ENCODE results near the gene SLC16A7.
"Not testable (repeated sequence)": the region's sequence is repeated elsewhere in the genome, so short reads cannot be mapped to it uniquely, and the experiment has no call there.

SLC16A7 gene, protein sequence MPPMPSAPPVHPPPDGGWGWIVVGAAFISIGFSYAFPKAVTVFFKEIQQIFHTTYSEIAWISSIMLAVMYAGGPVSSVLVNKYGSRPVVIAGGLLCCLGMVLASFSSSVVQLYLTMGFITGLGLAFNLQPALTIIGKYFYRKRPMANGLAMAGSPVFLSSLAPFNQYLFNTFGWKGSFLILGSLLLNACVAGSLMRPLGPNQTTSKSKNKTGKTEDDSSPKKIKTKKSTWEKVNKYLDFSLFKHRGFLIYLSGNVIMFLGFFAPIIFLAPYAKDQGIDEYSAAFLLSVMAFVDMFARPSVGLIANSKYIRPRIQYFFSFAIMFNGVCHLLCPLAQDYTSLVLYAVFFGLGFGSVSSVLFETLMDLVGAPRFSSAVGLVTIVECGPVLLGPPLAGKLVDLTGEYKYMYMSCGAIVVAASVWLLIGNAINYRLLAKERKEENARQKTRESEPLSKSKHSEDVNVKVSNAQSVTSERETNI

DNA sequence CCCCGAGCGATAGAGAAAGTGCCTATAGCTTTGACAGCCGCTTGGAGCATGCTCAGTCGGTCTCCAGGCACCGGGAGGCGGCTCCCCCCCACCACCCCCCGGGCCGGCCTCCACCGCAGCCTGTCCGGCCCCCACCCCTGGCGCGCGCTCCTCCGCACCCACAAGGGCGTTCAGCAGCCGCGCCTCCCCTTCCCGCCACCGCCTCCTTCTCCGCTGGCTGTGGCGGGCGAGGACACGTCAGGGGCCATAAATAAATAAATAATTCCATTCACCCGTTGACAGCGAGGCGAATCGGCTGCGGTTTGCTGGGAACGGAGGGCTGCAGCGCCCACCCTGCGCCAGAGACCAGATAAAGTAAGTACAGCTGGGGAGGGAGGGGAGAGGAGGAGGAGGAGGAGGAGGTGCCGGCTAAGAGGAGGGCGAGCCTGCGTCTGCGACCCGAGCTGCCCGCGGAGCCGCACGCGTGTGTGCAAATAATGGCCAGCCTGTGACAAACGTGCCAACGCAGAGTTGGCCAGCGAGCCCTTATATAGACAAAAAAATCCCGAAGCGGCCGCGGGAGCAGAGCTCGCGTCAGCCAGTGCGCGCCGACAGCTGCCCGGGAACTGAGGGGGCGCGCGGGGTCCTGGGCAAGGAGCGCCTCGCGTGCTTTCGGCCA is at the start of gene SLC16A7:
TSS of gene SLC16A7 (plus strand) at position 147 of the 658 bp plus-strand sequence. CDS start 108,773 bp downstream, outside the sequence.
- DNase-seq: peak; percentile 88 to 91

DNA sequence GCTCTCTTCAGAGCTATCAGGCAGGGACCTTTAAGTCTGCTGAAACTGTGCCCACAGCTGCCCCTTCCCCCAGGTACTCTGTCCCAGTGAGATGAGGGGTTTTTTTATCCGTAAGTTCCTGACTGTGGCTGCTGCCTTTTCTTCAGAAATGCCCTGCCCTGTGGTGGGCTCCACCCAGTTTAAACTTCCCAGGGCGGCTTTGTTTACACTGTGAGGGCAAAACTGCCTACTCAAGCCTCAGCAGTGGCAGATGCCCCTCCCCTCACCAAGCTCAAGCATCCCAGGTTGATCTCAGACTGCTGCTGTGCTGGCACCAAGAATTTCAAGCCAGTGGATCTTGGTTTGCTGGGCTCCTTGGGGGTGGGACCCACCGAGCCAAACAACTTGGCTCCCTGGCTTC is 46.9 kb upstream of the SLC16A7 start:
- no peak for DNase-seq

DNA sequence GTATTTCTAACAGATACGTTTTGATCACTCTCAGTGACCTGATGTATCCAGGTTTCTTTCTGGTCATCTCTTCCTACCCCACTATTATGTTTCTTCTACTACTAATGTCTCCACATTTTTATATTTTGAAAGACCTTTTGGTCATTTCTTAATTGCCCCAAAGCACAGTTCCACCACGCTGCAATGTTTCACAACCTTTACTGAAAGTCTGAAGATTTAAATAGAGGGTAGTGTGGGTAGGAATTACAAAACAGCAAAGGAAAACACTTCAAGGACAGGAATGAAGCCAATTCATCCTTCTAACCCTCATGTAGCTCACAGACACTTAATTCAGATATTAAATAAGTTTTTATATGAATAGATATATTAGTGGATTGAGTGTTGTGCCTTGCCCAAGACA is 36.1 kb upstream of the SLC16A7 start:
- DNase-seq: no peak

- no peak for DNase-seq
Observed at GRCh38 chr12:59570145-59570544, 25.7 kb upstream of the SLC16A7 start.

- DNase-seq: no peak
Observed at GRCh38 chr12:59574406-59574805, 21.4 kb upstream of the SLC16A7 start.

- DNase-seq: no peak
Observed at GRCh38 chr12:59575826-59576225, 20.0 kb upstream of the SLC16A7 start.

DNA sequence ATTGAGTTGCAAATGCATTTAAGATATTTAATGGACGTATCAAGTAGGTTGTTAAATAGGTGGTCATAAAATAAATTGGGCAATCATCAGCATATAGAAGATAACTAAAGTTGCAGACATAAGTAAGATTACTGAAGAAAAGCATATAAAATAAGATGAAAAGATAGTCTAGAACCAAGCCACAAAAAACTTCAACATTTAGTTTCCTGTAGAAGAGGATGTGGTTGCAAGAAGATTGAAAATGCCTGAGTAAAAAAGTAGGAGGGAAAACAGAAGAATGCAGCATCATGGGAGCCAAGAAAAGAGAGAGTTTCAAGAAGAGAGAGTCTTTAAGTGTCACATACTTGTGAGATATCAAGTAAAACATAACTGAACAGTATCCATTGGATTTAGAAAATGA is 17.6 kb upstream of the SLC16A7 start:
- DNase-seq: no peak

DNA sequence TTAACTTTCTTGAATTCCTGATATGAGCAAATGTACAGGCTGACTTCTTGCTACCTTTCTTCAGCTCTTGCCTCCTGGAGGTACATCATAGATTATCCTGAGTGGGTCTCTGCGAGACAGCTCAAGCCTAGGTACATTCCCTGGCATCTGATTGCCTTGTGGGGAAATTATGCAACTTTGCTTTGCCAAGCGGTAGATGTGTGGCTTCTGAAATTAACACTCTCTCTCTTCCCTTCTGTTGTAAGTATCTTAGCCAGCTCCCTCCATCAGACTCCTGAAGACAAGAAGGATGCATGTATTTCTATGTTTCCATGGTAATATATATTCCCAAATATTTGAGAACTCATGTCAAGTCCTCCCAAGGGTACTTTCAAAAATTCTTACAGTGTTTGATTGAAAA is 16.2 kb upstream of the SLC16A7 start:
- no peak for DNase-seq

- DNase-seq: no peak
Observed at GRCh38 chr12:59580050-59580449, 15.8 kb upstream of the SLC16A7 start.

GRCh38 chr12:59583003-59583712 is 12.7 kb upstream of the SLC16A7 start:
- DNase-seq: no peak

DNA sequence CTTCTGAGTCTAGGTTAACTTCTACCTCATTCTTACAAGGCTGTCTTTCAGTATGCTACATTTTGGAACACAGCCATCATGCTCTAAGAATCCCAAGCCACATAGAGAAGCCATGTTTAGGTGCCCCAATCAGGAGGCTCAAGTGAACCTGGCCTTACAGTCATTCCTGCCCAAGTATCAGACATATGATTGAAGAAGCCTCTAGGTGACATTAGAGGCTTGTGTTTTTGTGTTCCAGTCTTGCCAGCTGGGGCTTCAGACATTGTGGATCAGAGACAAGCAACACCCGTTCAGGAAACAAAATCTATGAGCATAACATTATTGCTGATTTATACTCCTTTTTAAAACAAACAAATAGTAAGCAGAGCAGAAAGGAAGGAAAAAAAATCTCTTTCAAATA is 8.1 kb upstream of the SLC16A7 start:
- DNase-seq: no peak

- no peak for DNase-seq
Observed at GRCh38 chr12:59593761-59594160, 2.1 kb upstream of the SLC16A7 start.

GRCh38 chr12:59594943-59595500 is 807 bp upstream of the SLC16A7 start:
- peak; percentile 41 to 63 for DNase-seq

DNA sequence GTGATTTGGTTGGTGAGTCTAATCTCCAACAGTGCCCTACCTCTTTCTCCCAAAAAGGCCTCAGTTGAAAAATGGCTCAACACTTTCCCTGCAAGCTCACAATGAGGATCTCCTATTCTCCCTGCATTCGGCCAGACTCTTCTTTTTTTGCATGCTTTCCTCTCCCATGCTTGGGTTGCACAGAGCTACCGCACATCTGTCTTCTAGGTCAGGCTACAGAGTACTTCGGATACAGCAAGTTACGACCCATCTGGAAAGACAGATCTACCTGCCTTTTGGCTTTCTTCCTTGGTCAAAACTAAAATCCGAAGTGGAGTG is 305 bp upstream of the SLC16A7 start:
- no peak for DNase-seq

GRCh38 chr12:59597385-59597781 is 1.6 kb downstream of the SLC16A7 start:
- peak; percentile 59 to 73 for DNase-seq

DNA sequence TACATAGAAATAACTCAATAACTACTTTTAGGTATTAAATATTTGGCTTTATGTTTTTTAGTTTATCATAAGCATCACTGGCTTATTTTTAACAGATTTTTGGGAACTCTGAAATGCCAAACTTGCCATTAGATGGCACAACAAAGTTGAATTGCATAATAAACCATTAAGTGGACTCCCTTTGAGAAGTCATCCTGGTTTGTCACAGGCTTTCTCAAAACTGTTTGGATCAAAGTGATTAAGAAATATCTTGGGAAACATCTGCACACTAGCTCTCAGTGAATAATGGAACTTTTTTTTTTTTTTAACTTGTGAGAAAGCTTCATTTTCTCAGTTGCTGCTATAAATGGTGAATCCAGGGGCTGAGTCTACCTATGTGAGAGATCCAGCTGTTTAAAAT is 4.3 kb downstream of the SLC16A7 start:
- no peak for DNase-seq

- no peak for DNase-seq
Observed at GRCh38 chr12:59603754-59604153, 7.9 kb downstream of the SLC16A7 start.

- not testable (repeated sequence) for DNase-seq
Observed at GRCh38 chr12:59612823-59613434, 17.1 kb downstream of the SLC16A7 start.

DNA sequence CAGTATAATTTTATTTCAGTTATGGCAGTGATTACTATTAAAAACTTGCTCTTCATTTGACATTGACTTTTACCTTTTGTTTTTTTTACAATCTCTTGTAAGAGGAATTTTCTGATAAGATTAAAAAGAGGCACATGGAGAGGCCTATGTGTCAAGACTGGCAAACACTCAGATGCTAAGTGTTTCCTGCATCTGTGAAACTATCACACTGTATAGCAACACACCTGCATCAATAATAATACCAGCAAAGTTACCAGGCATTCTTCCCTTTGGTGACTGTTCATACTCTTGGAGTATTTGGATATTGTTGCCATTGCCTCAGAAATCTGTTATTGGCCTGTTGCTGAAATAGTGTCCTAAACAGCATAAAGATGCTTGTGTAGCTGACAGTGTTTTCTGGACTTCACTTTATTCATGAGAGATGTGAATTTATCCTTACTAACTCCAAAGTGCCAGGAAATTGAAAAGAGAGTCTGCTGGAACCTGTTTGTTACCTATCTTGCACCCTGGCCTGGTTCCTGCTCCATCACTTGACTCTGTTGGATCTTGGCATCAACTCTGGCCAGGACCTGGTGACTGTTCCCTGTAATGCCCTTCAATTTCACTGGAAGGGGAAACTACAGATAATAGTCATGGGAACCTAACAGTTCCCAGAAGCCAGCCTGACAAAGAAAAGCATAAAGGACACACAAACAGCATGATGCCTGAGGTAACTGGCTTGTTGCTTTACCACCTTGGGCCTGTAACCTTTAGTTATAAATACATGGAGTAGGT is 19.8 kb downstream of the SLC16A7 start:
- DNase-seq: no peak

- no peak for DNase-seq
Observed at GRCh38 chr12:59619461-59620240, 23.8 kb downstream of the SLC16A7 start.

GRCh38 chr12:59620326-59620725 is 24.5 kb downstream of the SLC16A7 start:
- peak; percentile 20 to 47 for DNase-seq
